ENCODE measurements around the gene BCAR1.

GRCh38 chr16:75261590-75262078 lies 10.2 kb upstream of the BCAR1 start:
- TF ChIP-seq CTCF (IDR thresholded peaks at IDR 0.05) (no peak), ZFX (IDR thresholded peaks at IDR 0.05; ENCODE audit: borderline replicate concordance) (no peak)

All from 22Rv1 (cell line).